CD4-positive, alpha-beta T cell treated with Interleukin-15 for 4 hours (primary cell): ENCODE measurements around the gene TAPT1.
"Not testable (repeated sequence)": the region's sequence is repeated elsewhere in the genome, so short reads cannot be mapped to it uniquely, and the experiment has no call there.

Experiments used
- DNase-seq: peaks from one replicate; pipeline ENCODE4 v3.0.0-alpha.2; 2020; ENCODE audit warnings: low spot score

TAPT1 gene

DNA sequence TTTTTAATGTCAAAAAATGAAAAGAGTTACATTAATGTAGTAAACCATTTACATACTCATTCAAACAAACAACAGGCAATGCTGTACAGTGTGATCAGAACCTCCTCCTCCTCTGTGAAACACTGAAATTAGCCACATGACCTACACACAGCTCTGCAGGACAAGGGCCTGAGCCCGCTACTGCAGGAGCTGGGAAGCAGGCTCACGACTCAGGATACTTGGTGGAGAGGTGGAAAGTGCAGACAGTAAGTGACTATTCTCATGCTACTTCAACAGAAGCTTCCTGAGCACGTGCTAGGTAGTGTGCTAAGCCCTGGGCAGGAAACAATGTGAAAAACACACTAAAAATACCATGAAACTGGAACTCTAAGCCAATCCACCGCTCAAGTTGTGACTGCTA, 56.8 kb downstream of the TAPT1 start:
- DNase-seq = no peak

DNA sequence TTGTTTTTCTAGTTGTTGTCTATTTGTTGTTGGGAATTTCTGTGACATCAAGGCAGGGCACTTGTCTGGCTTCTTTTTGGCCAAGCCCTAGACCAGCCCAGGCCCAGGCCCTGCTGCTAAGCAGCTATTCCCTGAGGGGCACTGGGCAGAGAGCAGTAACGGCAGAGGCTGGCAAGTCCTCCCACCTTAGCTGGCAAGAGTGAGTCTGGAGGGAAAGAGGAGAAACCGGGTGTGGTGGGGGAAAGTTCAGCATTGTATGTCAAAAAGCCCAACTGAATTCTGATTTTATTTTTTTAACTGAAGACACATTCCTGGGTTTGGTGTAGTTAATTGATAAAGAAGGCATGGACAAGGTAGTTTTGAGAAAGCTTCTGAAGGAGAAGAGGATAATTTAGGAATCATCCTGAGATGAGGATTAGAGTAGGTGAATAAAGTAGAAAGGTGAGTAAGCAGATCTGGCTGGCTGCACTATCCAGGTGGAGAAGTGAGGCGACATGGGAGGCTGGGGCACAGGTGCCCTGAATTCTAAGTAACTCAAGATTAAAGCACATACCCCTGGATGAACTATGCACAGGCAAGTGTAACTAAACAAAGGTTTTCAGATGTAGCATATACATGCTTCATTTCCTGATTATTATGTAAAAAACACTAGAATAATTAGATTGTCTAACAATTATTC, 57.4 kb downstream of the TAPT1 start:
- no peak for DNase-seq

- DNase-seq = no peak
Measured at GRCh38 chr4:16168144-16168543, 58.1 kb downstream of the TAPT1 start.

GRCh38 chr4:16165931-16166330, 60.3 kb downstream of the TAPT1 start:
- DNase-seq = no peak

DNA sequence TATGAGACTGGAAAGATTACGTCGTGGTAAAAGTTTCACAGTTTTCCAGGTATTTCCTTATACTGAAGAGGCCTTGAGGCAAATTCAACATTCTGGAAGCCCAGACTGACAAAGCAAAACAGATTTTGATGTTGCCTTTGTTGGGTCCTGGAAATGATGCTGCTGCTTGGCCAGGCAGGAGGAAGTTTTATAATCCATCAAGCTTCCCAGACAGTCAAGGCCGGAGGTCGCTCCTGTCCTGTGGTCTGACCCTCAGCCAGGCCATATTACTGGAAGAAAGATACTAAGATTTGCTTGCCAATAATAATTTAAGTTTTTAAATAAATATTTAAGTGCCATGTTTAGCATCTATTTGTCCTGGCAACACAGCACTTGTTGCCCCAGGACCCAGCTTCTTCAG, 63.4 kb downstream of the TAPT1 start:
- no peak for DNase-seq

DNA sequence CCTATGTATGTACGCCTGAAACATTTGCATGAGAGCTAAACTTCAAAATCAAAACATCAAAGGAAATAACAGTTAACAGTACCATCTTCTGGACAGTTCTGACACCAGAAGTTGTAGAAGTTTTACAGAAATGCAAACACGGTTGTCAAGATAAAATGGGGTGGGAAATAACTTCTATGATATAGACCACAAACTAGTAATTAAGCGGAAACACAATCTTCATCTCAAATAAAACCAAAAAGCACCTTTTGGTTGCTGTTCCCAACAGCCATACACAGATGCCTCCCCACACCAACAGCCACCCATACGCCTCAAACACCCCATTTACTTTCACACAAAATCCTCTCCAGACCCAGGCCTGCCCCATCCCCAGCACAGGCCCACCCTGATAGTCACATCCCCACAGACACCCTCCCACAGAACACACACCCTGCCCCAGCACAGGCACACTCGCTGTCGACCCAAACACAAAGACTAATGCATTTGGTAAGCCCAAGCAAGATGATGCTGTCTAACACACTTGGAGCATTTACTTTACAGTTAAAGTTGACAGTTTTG, 64.3 kb downstream of the TAPT1 start:
- no peak for DNase-seq

GRCh38 chr4:16160457-16160856, 65.8 kb downstream of the TAPT1 start:
- no peak for DNase-seq

DNA sequence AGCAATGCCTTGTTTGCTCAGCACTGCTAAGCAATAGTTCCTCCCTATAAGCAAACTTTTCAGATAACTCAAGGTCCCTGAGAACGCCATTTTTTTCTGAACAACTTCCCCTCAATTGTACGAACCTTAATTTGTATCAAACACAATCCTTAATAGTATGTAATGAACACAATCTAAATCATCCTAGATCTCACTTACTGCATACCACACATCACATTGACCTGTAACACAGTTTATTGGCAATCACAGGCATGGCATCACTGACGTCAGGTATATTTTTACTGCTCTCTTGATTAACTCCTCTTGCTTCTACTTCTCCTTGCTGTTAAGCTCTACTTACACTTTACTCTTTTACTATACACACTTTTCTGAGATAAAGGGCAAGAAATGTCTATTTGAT, 67.0 kb downstream of the TAPT1 start:
- no peak for DNase-seq

- DNase-seq = no peak
Measured at GRCh38 chr4:16158504-16158852, 67.8 kb downstream of the TAPT1 start.

- DNase-seq = no peak
Measured at GRCh38 chr4:16157609-16158503, 68.4 kb downstream of the TAPT1 start.

DNA sequence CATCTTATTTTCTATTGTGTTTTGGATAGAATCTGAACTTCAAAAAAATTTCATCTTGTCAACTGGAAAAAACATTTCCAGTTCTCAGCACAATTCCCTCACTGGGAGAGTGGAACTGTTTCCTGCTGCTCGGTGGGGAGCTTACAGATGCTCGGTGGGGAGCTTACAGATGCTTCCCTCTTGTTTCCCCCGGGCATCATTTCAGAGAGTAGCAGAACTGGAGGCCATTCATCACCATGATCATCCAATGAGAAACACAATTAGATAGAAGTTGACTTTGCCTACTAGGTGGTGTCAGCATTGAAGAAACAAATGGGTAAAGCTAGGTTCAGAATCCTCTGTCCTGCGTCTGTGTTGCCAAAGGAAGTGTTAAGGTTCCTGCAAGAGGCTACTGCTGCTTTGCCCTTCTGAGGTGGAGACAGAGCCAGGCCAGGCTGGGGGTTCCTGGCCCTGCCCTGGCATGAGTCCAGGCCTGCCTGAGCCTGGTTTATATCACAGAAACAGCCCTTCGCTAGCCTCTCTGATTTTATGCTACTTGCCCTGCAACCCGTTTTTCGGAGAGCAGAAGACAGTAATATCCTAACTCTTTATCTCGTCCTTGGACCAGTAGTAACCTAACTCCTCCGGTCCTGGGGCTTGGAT, 70.6 kb downstream of the TAPT1 start:
- no peak for DNase-seq

GRCh38 chr4:16154451-16154850, 71.8 kb downstream of the TAPT1 start:
- no peak for DNase-seq

DNA sequence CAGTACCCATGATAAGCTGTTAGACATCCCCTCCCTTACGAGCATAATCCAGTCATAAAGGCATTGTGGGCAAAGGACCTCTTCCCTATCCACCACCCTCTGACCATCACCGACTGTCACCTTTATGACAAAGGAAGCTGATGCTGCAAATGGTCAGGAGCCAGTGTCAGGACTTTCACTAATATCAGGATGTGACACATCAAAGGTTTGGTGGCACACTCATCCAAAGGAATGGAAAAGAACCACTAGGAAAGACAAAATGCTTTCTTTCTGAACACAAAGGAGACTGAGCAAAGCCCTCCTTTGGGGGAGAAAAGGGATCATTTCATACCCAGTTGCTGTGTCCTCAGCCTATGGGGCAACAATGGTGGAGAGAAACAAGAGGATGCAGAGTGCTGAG, 75.6 kb downstream of the TAPT1 start:
- DNase-seq = no peak

GRCh38 chr4:16144913-16145312, 81.4 kb downstream of the TAPT1 start:
- DNase-seq = not testable (repeated sequence)

GRCh38 chr4:16142598-16143310, 83.5 kb downstream of the TAPT1 start:
- no peak for DNase-seq

DNA sequence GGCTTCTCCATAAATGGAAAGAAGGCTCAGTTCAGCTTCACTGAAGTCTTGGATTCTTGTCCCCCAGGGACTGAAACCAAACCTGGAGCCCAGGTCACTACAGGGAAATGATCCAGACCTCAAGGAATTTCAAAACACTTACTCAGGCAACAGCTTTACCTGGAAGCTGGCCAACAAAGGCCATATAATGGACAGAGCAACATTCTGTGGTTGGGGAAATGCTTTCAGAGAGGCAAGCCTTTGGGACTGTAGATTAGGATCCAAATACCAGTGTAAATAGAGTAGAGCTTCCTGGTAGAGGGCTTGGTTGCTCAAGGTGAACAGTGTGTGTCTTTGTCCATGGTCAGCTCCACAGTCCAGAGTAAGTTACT, 85.4 kb downstream of the TAPT1 start:
- no peak for DNase-seq

GRCh38 chr4:16140231-16140878, 85.9 kb downstream of the TAPT1 start:
- no peak for DNase-seq

- no peak for DNase-seq
Measured at GRCh38 chr4:16139066-16139945, 87.0 kb downstream of the TAPT1 start.

DNA sequence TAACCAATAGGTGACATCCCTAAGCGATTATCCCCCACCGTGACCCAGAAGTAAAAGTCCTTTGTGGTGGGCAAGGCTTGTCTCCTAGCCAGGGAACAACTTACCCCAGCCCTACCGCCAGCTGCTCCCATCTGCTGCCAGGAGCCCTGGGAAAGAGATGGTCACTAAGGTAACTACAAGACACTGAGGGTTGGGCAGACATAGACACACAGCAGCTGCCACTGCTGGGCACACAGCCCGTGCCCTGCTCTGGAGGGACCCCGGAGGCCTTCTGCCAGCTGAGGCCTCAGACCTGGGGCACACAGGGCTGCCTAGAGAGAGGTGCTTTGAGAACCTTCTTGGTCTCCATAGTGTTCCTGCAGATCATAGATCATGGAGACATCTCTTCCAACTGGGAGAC, 89.4 kb downstream of the TAPT1 start:
- no peak for DNase-seq

DNA sequence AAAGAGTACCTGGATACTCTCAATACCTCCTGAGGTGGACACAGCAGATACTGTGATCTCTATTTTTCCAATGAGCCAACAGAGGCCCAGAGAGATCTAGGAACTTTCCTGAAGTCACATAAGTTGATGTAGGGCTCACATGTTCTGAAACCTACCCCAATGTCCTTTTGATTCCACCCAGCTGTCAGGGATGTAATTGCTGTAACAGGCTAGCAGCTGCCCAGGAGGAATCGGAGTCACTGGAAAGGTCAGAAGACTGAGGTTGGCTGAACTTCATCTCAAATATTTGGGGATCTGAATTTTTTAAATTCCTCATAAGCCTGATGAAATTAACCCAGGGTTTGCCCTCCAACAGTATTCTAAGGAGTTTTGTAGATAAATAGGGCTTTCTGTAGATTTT, 90.0 kb downstream of the TAPT1 start:
- no peak for DNase-seq

- DNase-seq = no peak
Measured at GRCh38 chr4:16133406-16133805, 92.9 kb downstream of the TAPT1 start.
